Measurements from ENCODE around the gene SEMA4D. TPM values are rescaled to one million over a fixed set of nuclear protein-coding genes. Genes with fewer than 3 reads are reported as not detected.

SEMA4D gene
- total RNA-seq, 1 experiment from 2014 or later, result 8.0 TPM

DNA sequence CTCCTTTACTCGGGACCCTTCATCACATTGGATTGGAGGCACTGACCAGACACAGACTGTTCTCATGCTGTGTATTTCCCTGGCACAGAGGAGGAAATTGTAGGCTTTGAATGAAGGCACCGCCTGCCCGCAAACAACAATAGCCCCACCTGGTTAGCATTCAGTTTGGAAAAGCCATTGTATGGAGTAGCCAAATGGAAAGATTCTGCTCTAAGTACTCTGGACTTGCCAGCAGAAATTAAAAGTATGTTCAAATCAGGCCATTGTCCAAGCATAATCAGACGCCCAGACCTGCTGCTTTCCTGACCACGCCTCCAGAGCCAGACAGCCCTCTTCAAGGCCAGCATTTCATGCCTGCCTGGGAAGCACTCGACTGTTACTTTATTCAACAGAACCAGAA, 8.0 kb upstream of the SEMA4D start:
- ATAC-seq (no peak), DNase-seq (no peak)
- intact Hi-C loops (cut with micrococcal nuclease), result no loop called here
- Histone ChIP-seq H3K4me1 (ENCODE audit: insufficient read depth, low read length) (no peaks in the 10 kb centered on the region), H4K20me1 (ENCODE audit: low read length) (no peaks in the 10 kb centered on the region), H3F3A (ENCODE audit: low read length, unreplicated experiment) (no peaks in the 10 kb centered on the region), H3K79me2 (ENCODE audit: low read length) (no peaks in the 10 kb centered on the region), H3K4me3 (ENCODE audit: low read length) (no peak overlapping the region), H3K27ac (ENCODE audit: low read length) (no peak overlapping the region), H3K4me2 (ENCODE audit: low read length) (no peak overlapping the region), H3K9ac (ENCODE audit: low read length) (no peak overlapping the region), H3K27me3 (ENCODE audit: low read length) (peaks cover 5% of the 10 kb centered on the region; the same call in 1 of the 2 replicates), H2AFZ (ENCODE audit: low read length) (no peak overlapping the region), H3K9me2 (replicated peaks; ENCODE audit: low read length) (no peaks in the 10 kb centered on the region), H3K36me3 (ENCODE audit: low read depth, low read length) (no peaks in the 10 kb centered on the region), H3K9me3 (ENCODE audit: low read length) (no peaks in the 10 kb centered on the region)
- ChIA-PET POLR2A (ENCODE audit: unreplicated experiment) (no interaction called here), CTCF (no interaction called here)
- BruUV-seq (replicated peaks), result no TSS peak
- TF ChIP-seq, protein P1, sequence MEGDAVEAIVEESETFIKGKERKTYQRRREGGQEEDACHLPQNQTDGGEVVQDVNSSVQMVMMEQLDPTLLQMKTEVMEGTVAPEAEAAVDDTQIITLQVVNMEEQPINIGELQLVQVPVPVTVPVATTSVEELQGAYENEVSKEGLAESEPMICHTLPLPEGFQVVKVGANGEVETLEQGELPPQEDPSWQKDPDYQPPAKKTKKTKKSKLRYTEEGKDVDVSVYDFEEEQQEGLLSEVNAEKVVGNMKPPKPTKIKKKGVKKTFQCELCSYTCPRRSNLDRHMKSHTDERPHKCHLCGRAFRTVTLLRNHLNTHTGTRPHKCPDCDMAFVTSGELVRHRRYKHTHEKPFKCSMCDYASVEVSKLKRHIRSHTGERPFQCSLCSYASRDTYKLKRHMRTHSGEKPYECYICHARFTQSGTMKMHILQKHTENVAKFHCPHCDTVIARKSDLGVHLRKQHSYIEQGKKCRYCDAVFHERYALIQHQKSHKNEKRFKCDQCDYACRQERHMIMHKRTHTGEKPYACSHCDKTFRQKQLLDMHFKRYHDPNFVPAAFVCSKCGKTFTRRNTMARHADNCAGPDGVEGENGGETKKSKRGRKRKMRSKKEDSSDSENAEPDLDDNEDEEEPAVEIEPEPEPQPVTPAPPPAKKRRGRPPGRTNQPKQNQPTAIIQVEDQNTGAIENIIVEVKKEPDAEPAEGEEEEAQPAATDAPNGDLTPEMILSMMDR (conservative IDR thresholded peaks at IDR 0.05; ENCODE audit: low read depth, low read length), result no peak
- TF ChIP-seq EZH2phosphoT487 (IDR thresholded peaks at IDR 0.05; ENCODE audit: borderline replicate concordance, low read length) (no peak), EZH2 (IDR thresholded peaks at IDR 0.05; ENCODE audit: low read length, unreplicated experiment) (no peak)

DNA sequence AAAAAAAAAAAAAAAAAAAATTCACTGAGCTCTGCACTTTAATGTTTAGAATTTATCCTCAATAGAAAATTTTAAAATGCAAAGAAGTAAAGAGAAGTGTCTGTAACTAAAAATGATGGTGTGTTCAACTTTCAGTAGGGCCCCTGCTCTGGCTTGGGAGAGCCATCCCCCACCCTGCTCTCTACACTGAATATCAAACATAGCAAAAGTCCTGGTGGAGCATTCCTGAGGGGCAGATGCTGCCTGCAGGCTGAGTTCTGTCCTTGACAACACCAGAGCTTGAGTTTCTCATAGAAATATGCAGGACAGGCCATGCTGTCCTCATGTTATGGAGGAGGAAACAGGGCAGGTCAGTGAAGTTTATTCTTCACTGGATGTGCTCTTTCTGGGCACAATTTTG, 7.1 kb upstream of the SEMA4D start:
- Histone ChIP-seq H3K27ac (ENCODE audit: low read length) (no peak overlapping the region), H3K79me2 (ENCODE audit: low read length) (no peaks in the 10 kb centered on the region), H3K4me1 (ENCODE audit: insufficient read depth, low read length) (no peaks in the 10 kb centered on the region), H3K36me3 (ENCODE audit: low read depth, low read length) (no peaks in the 10 kb centered on the region), H3K9me3 (ENCODE audit: low read length) (no peaks in the 10 kb centered on the region), H3K9ac (ENCODE audit: low read length) (no peak overlapping the region), H2AFZ (ENCODE audit: low read length) (no peak overlapping the region), H3K27me3 (ENCODE audit: low read length) (no peaks in the 10 kb centered on the region), H3F3A (ENCODE audit: low read length, unreplicated experiment) (no peaks in the 10 kb centered on the region), H3K9me2 (replicated peaks; ENCODE audit: low read length) (no peaks in the 10 kb centered on the region), H3K4me3 (ENCODE audit: low read length) (no peak overlapping the region), H3K4me2 (ENCODE audit: low read length) (no peak overlapping the region), H4K20me1 (ENCODE audit: low read length) (no peaks in the 10 kb centered on the region)
- DNase-seq (no peak), ATAC-seq (no peak)
- no TSS peak for BruUV-seq (replicated peaks)
- no peak for TF ChIP-seq EZH2 (IDR thresholded peaks at IDR 0.05; ENCODE audit: low read length, unreplicated experiment)
- TF ChIP-seq EZH2phosphoT487 (IDR thresholded peaks at IDR 0.05; ENCODE audit: borderline replicate concordance, low read length), result no peak
- TF ChIP-seq, protein P1 (conservative IDR thresholded peaks at IDR 0.05; ENCODE audit: low read depth, low read length), result no peak
- intact Hi-C loops (cut with micrococcal nuclease), result no loop called here
- ChIA-PET POLR2A (ENCODE audit: unreplicated experiment) (no interaction called here), CTCF (no interaction called here)

DNA sequence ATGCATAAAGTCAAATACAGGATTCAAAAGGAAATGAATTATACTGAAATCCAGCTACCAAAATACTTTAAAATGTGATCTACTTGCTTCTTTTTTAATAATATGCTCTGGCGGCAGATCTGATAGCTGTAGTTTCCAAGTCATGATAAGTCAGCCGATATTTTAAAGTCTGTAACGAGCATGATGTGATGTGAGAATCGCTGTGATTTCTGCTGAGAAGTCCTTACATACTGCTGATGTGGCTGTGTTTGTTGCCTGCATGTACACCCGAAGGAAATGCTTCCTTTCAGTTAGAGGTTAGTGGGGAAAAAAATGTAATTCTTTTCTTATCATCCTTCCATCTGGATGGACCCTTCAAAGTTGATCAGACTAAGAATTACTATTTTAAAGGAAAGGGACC, 4.8 kb upstream of the SEMA4D start:
- Histone ChIP-seq H4K20me1 (ENCODE audit: low read length) (no peaks in the 10 kb centered on the region), H3K27ac (ENCODE audit: low read length) (no peak overlapping the region), H2AFZ (ENCODE audit: low read length) (no peak overlapping the region), H3K4me1 (ENCODE audit: insufficient read depth, low read length) (0 out of 2 replicates have a peak, but pooled peaks cover 3% of the 10 kb centered on the region), H3K79me2 (ENCODE audit: low read length) (no peaks in the 10 kb centered on the region), H3K4me3 (ENCODE audit: low read length) (no peak overlapping the region), H3K9me3 (ENCODE audit: low read length) (no peaks in the 10 kb centered on the region), H3K36me3 (ENCODE audit: low read depth, low read length) (no peaks in the 10 kb centered on the region), H3K27me3 (ENCODE audit: low read length) (no peaks in the 10 kb centered on the region), H3K9me2 (replicated peaks; ENCODE audit: low read length) (no peaks in the 10 kb centered on the region), H3K9ac (ENCODE audit: low read length) (no peak overlapping the region), H3F3A (ENCODE audit: low read length, unreplicated experiment) (no peaks in the 10 kb centered on the region), H3K4me2 (ENCODE audit: low read length) (no peak overlapping the region)
- DNase-seq (no peak), ATAC-seq (no peak)
- ChIA-PET POLR2A (ENCODE audit: unreplicated experiment) (no interaction called here), CTCF (no interaction called here)
- BruUV-seq (replicated peaks), result no TSS peak
- TF ChIP-seq, protein P1 (conservative IDR thresholded peaks at IDR 0.05; ENCODE audit: low read depth, low read length), result no peak
- TF ChIP-seq EZH2 (IDR thresholded peaks at IDR 0.05; ENCODE audit: low read length, unreplicated experiment), result no peak
- intact Hi-C loops (cut with micrococcal nuclease), result no loop called here
